Neural progenitor cell (in vitro differentiated cells): ENCODE data around the gene ALX1. TPM values are rescaled to one million over a fixed set of nuclear protein-coding genes. Genes with fewer than 3 reads are reported as not detected.

ENCODE experiments used
- DNase-seq: peaks from one replicate; pipeline ENCODE4 v3.0.0-alpha.2; 2016; ENCODE audit warnings: low spot score
- H2AFZ ChIP-seq: fragments of 200-600 bp; sonication (generic); replicated peaks from 2 replicates; pipeline ENCODE4 v1.6.1; 2016; ENCODE audit warnings: antibody characterized with exemption
- H3F3A ChIP-seq: fragments of 200-600 bp; sonication (generic); 2 replicates; pipeline ENCODE4 v1.6.1; 2016; ENCODE audit warnings: antibody characterized with exemption, low read depth
- H3K27ac ChIP-seq: fragments of 200-600 bp; sonication (generic); 2 replicates; pipeline ENCODE4 v1.5.1; 2016; ENCODE audit warnings: mild to moderate bottlenecking
- H3K27me3 ChIP-seq: fragments of 200-600 bp; sonication (generic); 2 replicates; pipeline ENCODE4 v1.6.1; 2016; ENCODE audit warnings: mild to moderate bottlenecking, moderate library complexity
- H3K36me3 ChIP-seq: fragments of 200-600 bp; sonication (generic); 2 replicates; pipeline ENCODE4 v1.5.1; 2016
- H3K4me1 ChIP-seq: fragments of 200-600 bp; sonication (generic); 2 replicates; pipeline ENCODE4 v1.6.1; 2016; ENCODE audit warnings: mixed run types
- H3K4me2 ChIP-seq: fragments of 200-600 bp; sonication (generic); 2 replicates; pipeline ENCODE4 v1.6.1; 2016
- H3K4me3 ChIP-seq: fragments of 200-600 bp; sonication (generic); 2 replicates; pipeline ENCODE4 v1.5.1; 2016
- H3K79me2 ChIP-seq: fragments of 200-600 bp; sonication (generic); 2 replicates; pipeline ENCODE4 v1.6.1; 2016; ENCODE audit warnings: low read depth
- H3K9ac ChIP-seq: fragments of 200-600 bp; sonication (generic); 2 replicates; pipeline ENCODE4 v1.6.1; 2016
- H3K9me3 ChIP-seq: fragments of 200-600 bp; sonication (generic); 2 replicates; pipeline ENCODE4 v1.5.1; 2016; ENCODE audit warnings: low read depth
- H4K20me1 ChIP-seq: fragments of 200-600 bp; sonication (generic); 2 replicates; pipeline ENCODE4 v1.6.1; 2016; ENCODE audit warnings: low read depth
- H3K27ac Mint-ChIP-seq: 3 replicates; pipeline ENCODE4 v1.8.0; 2021; ENCODE audit warnings: mixed read lengths
- H3K27me3 Mint-ChIP-seq: 2 replicates; pipeline ENCODE4 v1.8.0; 2022; ENCODE audit warnings: low read depth, mild to moderate bottlenecking, inconsistent platforms, moderate library complexity, mixed read lengths; ENCODE audit not compliant: insufficient read depth
- H3K36me3 Mint-ChIP-seq: 3 replicates; pipeline ENCODE4 v1.8.0; 2021; ENCODE audit warnings: mixed read lengths
- H3K4me1 Mint-ChIP-seq: 3 replicates; pipeline ENCODE4 v1.8.0; 2021; ENCODE audit warnings: mixed read lengths
- H3K4me3 Mint-ChIP-seq: 3 replicates; pipeline ENCODE4 v1.8.0; 2021; ENCODE audit warnings: mild to moderate bottlenecking, moderate library complexity, mixed read lengths
- H3K9me3 Mint-ChIP-seq: 3 replicates; pipeline ENCODE4 v1.8.0; 2020; ENCODE audit warnings: mixed read lengths
- EZH2 ChIP-seq: fragments of 200-600 bp; sonication (generic); IDR thresholded peaks from 2 replicates; pipeline ENCODE4 v1.6.1; 2017; ENCODE audit warnings: antibody characterized with exemption, mild to moderate bottlenecking, moderate library complexity
- EZH2phosphoT487 ChIP-seq: fragments of 200-600 bp; sonication (generic); IDR thresholded peaks from 2 replicates; pipeline ENCODE4 v1.6.1; 2017; ENCODE audit warnings: antibody characterized with exemption
- total RNA-seq: library from RNA; depleted of rRNA; stranded (reverse); fragments of >200 nt; gene quantifications from 2 replicates; pipeline ENCODE4 v1.2.3, GENCODE V29; 2015; ENCODE audit warnings: low replicate concordance
- TF ChIP-seq, protein P1 (sequence below): fragments of 200-600 bp; sonication (generic); IDR thresholded peaks from 2 replicates; pipeline ENCODE4 v1.5.1; 2017; ENCODE audit warnings: antibody characterized with exemption, mild to moderate bottlenecking

The ALX1 gene
- total RNA-seq, 1 donor from 2014 or later, result 5.6 TPM

DNA sequence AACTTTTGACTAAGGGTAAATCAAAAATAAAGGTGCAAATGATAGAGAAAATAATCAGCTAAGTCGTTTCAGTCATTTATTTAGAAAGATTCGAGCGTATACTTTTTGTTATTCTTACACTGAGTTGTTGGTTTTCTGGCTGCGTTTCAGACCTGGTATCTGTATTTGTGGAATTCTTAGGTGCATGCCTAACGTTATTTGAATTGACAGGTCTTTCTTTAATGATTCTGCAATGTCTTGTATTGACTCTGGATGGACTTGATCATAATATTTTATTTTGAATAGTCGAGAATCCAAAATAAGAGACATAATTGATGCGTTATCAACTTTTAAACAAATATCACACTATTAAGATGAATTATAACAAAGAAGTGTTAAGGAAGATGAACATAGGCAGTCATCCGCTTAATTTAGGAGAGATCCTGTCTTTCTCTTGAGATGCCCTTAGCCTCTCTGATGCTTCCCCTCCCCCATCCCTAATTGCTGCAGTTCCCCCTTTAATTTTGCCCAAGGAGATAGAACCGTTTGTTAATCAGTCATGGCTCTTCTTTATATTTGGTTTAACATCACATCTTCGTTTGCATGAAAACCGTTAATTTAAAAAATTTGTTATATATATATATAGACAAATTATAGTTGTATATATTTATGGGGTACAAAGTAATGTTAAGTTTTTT, 1.8 kb downstream of the ALX1 start:
- Histone ChIP-seq H3K36me3 (no peaks in the 10 kb centered on the region), H3K27me3 (peaks cover 48% of the 10 kb centered on the region), H3K9me3 (no peaks in the 10 kb centered on the region), H4K20me1 (no peaks in the 10 kb centered on the region), H3K9ac (no peak overlapping the region), H3K27ac (no peak overlapping the region), H2AFZ (peak overlapping the region; percentile 100), H3K4me3 (peak overlapping the region; percentile 71), H3F3A (peaks cover 24% of the 10 kb centered on the region), H3K4me2 (peak overlapping the region; percentile 93), H3K4me1 (peaks cover 19% of the 10 kb centered on the region), H3K79me2 (no peaks in the 10 kb centered on the region)
- peaks cover 6% of the 10 kb centered on the region for H3K9me3 Mint-ChIP-seq
- TF ChIP-seq EZH2phosphoT487, result no peak
- no peak for TF ChIP-seq EZH2
- TF ChIP-seq, protein P1, sequence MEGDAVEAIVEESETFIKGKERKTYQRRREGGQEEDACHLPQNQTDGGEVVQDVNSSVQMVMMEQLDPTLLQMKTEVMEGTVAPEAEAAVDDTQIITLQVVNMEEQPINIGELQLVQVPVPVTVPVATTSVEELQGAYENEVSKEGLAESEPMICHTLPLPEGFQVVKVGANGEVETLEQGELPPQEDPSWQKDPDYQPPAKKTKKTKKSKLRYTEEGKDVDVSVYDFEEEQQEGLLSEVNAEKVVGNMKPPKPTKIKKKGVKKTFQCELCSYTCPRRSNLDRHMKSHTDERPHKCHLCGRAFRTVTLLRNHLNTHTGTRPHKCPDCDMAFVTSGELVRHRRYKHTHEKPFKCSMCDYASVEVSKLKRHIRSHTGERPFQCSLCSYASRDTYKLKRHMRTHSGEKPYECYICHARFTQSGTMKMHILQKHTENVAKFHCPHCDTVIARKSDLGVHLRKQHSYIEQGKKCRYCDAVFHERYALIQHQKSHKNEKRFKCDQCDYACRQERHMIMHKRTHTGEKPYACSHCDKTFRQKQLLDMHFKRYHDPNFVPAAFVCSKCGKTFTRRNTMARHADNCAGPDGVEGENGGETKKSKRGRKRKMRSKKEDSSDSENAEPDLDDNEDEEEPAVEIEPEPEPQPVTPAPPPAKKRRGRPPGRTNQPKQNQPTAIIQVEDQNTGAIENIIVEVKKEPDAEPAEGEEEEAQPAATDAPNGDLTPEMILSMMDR, result no peak
- H3K4me1 Mint-ChIP-seq, result peaks cover 13% of the 10 kb centered on the region
- H3K4me3 Mint-ChIP-seq, result peak overlapping the region; percentile 94
- no peak overlapping the region for H3K27ac Mint-ChIP-seq
- peak; percentile 29 for DNase-seq
- peaks cover 2% of the 10 kb centered on the region for H3K36me3 Mint-ChIP-seq
- H3K27me3 Mint-ChIP-seq, result peaks cover 40% of the 10 kb centered on the region

DNA sequence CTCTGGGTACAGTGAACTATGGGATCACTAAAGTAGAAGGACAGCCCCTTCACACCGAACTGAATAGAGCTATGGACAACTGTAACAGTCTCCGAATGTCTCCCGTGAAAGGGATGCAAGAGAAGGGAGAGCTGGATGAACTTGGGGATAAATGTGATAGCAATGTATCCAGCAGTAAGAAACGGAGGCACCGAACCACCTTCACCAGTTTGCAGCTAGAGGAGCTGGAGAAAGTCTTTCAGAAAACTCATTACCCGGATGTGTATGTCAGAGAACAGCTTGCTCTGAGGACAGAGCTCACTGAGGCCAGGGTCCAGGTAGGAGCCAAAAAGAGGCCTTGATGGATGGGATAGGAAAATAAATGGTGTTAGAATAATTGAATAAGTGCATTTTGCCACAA, 3.5 kb downstream of the ALX1 start:
- Histone ChIP-seq H3K27me3 (peaks cover 30% of the 10 kb centered on the region), H3K4me2 (no peak overlapping the region), H3K27ac (no peak overlapping the region), H3K4me3 (no peak overlapping the region), H2AFZ (no peak overlapping the region), H3K36me3 (no peaks in the 10 kb centered on the region), H3F3A (peaks cover 24% of the 10 kb centered on the region), H3K4me1 (peaks cover 19% of the 10 kb centered on the region), H3K9ac (no peak overlapping the region), H4K20me1 (no peaks in the 10 kb centered on the region), H3K79me2 (no peaks in the 10 kb centered on the region), H3K9me3 (no peaks in the 10 kb centered on the region)
- H3K27me3 Mint-ChIP-seq, result peaks cover 24% of the 10 kb centered on the region
- no peak overlapping the region for H3K27ac Mint-ChIP-seq
- no peaks in the 10 kb centered on the region for H3K36me3 Mint-ChIP-seq
- H3K9me3 Mint-ChIP-seq, result no peaks in the 10 kb centered on the region
- H3K4me1 Mint-ChIP-seq, result peaks cover 13% of the 10 kb centered on the region
- TF ChIP-seq EZH2 (no peak), EZH2phosphoT487 (no peak)
- TF ChIP-seq, protein P1, result no peak
- H3K4me3 Mint-ChIP-seq, result no peak overlapping the region
- no peak for DNase-seq

DNA sequence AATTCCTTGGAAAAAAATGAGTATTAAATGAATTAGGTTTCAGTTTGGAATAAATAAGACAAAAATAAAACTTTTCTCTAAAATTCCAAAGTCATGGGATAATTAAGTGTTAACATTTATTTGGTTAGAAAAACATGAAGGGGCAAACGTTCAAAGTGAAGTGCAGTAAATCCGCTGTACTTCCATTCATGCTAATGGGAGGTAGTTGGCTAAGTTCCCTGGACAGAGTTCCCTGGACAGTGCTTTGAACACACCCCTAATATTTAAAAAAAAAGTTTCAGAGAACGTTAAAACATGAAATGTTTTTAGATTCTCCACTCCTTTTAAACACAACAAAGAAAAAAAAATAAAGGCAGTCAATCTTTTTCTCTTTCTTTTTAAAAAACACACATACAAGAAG, 16.3 kb downstream of the ALX1 start:
- no peak overlapping the region for H2AFZ ChIP-seq
- no peaks in the 10 kb centered on the region for H3K36me3 ChIP-seq
- H3K9ac ChIP-seq, result no peak overlapping the region
- H3K27ac ChIP-seq, result no peak overlapping the region
- Mint-ChIP-seq H3K27me3 (no peaks in the 10 kb centered on the region), H3K27ac (no peak overlapping the region), H3K4me1 (no peaks in the 10 kb centered on the region), H3K4me3 (no peak overlapping the region), H3K36me3 (no peaks in the 10 kb centered on the region), H3K9me3 (no peaks in the 10 kb centered on the region)
- H3F3A ChIP-seq, result no peaks in the 10 kb centered on the region
- H3K27me3 ChIP-seq, result no peaks in the 10 kb centered on the region
- DNase-seq, result no peak
- TF ChIP-seq, protein P1, result no peak
- no peak for TF ChIP-seq EZH2phosphoT487
- no peak for TF ChIP-seq EZH2
- no peak overlapping the region for H3K4me3 ChIP-seq
- no peaks in the 10 kb centered on the region for H4K20me1 ChIP-seq
- no peaks in the 10 kb centered on the region for H3K79me2 ChIP-seq
- H3K9me3 ChIP-seq, result no peaks in the 10 kb centered on the region
- no peak overlapping the region for H3K4me2 ChIP-seq
- H3K4me1 ChIP-seq, result no peaks in the 10 kb centered on the region
